ENCODE results near the gene ZNF536. TPM values are rescaled to one million over a fixed set of nuclear protein-coding genes. Genes with fewer than 3 reads are reported as not detected.

ZNF536 gene
- polyA plus RNA-seq, 1 donor (not counting 4 experiments of a cell fraction or from before 2014, with no cell fraction given), result not detected

- Histone ChIP-seq H3K9me1 (ENCODE audit: control insufficient read depth, extremely low read depth, insufficient read depth, low read length) (no peaks in the 10 kb centered on the region), H4K20me1 (ENCODE audit: control insufficient read depth, extremely low read depth, insufficient read depth, low read length) (no peaks in the 10 kb centered on the region), H3K9me3 (ENCODE audit: control insufficient read depth, low read depth, low read length) (no peaks in the 10 kb centered on the region), H3K27me3 (ENCODE audit: control insufficient read depth, extremely low read depth, insufficient read depth, low read length) (no peaks in the 10 kb centered on the region), H3K9ac (ENCODE audit: control insufficient read depth, extremely low read depth, insufficient read depth, low read length) (no peak overlapping the region), H3K36me3 (ENCODE audit: control insufficient read depth in 2 of 2, extremely low read depth in 1 of 2, insufficient read depth in 2 of 2, low read length in 2 of 2) (no peaks in the 10 kb centered on the region), H2AFZ (ENCODE audit: control insufficient read depth, low read length) (no peak overlapping the region), H3K27ac (ENCODE audit: control insufficient read depth, insufficient read depth, low read length) (no peak overlapping the region), H3K4me2 (ENCODE audit: control insufficient read depth, extremely low read depth, insufficient read depth, low read depth, low read length) (no peak overlapping the region), H3K79me2 (ENCODE audit: control insufficient read depth, insufficient read depth, low read length) (no peaks in the 10 kb centered on the region), H3K4me1 (ENCODE audit: control insufficient read depth, extremely low read depth, insufficient read depth, low read length) (no peaks in the 10 kb centered on the region), H3K4me3 (ENCODE audit: control insufficient read depth in 2 of 3, extremely low read depth in 1 of 3, insufficient read depth in 2 of 3, low read depth in 1 of 3, low read length in 3 of 3) (no peak overlapping the region)
- FAIRE-seq, result no peak
- dilution Hi-C loops (cut with MboI; ENCODE audit: extremely low pct_ligation_motif_present, low sequenced_read_pairs), result no loop called here
- DNase-seq (ENCODE audit: low read depth, low spot score), result no peak
- TF ChIP-seq, protein P1, sequence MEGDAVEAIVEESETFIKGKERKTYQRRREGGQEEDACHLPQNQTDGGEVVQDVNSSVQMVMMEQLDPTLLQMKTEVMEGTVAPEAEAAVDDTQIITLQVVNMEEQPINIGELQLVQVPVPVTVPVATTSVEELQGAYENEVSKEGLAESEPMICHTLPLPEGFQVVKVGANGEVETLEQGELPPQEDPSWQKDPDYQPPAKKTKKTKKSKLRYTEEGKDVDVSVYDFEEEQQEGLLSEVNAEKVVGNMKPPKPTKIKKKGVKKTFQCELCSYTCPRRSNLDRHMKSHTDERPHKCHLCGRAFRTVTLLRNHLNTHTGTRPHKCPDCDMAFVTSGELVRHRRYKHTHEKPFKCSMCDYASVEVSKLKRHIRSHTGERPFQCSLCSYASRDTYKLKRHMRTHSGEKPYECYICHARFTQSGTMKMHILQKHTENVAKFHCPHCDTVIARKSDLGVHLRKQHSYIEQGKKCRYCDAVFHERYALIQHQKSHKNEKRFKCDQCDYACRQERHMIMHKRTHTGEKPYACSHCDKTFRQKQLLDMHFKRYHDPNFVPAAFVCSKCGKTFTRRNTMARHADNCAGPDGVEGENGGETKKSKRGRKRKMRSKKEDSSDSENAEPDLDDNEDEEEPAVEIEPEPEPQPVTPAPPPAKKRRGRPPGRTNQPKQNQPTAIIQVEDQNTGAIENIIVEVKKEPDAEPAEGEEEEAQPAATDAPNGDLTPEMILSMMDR (optimal IDR thresholded peaks at IDR 0.05 in 1 of 3, IDR thresholded peaks at IDR 0.05 in 1 of 3, conservative IDR thresholded peaks at IDR 0.05 in 1 of 3; ENCODE audit: extremely low read depth in 1 of 3, insufficient read depth in 2 of 3, low read length in 3 of 3), result no peak
- no peak for TF ChIP-seq EZH2 (IDR thresholded peaks at IDR 0.05; ENCODE audit: low read length)
These were observed 211.9 kb downstream of the ZNF536 start for GRCh38 chr19:30584090-30584489.

GRCh38 chr19:30587869-30588268, 215.7 kb downstream of the ZNF536 start:
- DNase-seq (ENCODE audit: low read depth, low spot score) (no peak), FAIRE-seq (no peak)
- H3K4me1 ChIP-seq (ENCODE audit: control insufficient read depth, extremely low read depth, insufficient read depth, low read length), result no peaks in the 10 kb centered on the region
- no peaks in the 10 kb centered on the region for H3K36me3 ChIP-seq (ENCODE audit: control insufficient read depth in 2 of 2, extremely low read depth in 1 of 2, insufficient read depth in 2 of 2, low read length in 2 of 2)
- dilution Hi-C loops (cut with MboI; ENCODE audit: extremely low pct_ligation_motif_present, low sequenced_read_pairs), result no loop called here
- H3K9me3 ChIP-seq (ENCODE audit: control insufficient read depth, low read depth, low read length), result no peaks in the 10 kb centered on the region
- H3K4me3 ChIP-seq (ENCODE audit: control insufficient read depth in 2 of 3, extremely low read depth in 1 of 3, insufficient read depth in 2 of 3, low read depth in 1 of 3, low read length in 3 of 3), result no peak overlapping the region
- H2AFZ ChIP-seq (ENCODE audit: control insufficient read depth, low read length), result no peak overlapping the region
- no peaks in the 10 kb centered on the region for H3K79me2 ChIP-seq (ENCODE audit: control insufficient read depth, insufficient read depth, low read length)
- H3K27ac ChIP-seq (ENCODE audit: control insufficient read depth, insufficient read depth, low read length), result no peak overlapping the region
- no peaks in the 10 kb centered on the region for H3K9me1 ChIP-seq (ENCODE audit: control insufficient read depth, extremely low read depth, insufficient read depth, low read length)
- H3K9ac ChIP-seq (ENCODE audit: control insufficient read depth, extremely low read depth, insufficient read depth, low read length), result no peak overlapping the region
- H3K4me2 ChIP-seq (ENCODE audit: control insufficient read depth, extremely low read depth, insufficient read depth, low read depth, low read length), result no peak overlapping the region
- no peak for TF ChIP-seq EZH2 (IDR thresholded peaks at IDR 0.05; ENCODE audit: low read length)
- TF ChIP-seq, protein P1 (optimal IDR thresholded peaks at IDR 0.05 in 1 of 3, IDR thresholded peaks at IDR 0.05 in 1 of 3, conservative IDR thresholded peaks at IDR 0.05 in 1 of 3; ENCODE audit: extremely low read depth in 1 of 3, insufficient read depth in 2 of 3, low read length in 3 of 3), result no peak
- H4K20me1 ChIP-seq (ENCODE audit: control insufficient read depth, extremely low read depth, insufficient read depth, low read length), result no peaks in the 10 kb centered on the region
- H3K27me3 ChIP-seq (ENCODE audit: control insufficient read depth, extremely low read depth, insufficient read depth, low read length), result no peaks in the 10 kb centered on the region

All from keratinocyte (primary cell).